ENCODE results near the gene OR5C1. TPM values are rescaled to one million over a fixed set of nuclear protein-coding genes. Genes with fewer than 3 reads are reported as not detected.

OR5C1 gene
- polyA plus RNA-seq, 1 donor (not counting 4 experiments of a cell fraction or from before 2014, with no cell fraction given), result not detected

GRCh38 chr9:122779181-122779580 is 9.6 kb upstream of the OR5C1 start:
- no peaks in the 10 kb centered on the region for H3K27me3 ChIP-seq (ENCODE audit: control insufficient read depth, extremely low read depth, insufficient read depth, low read length)

GRCh38 chr9:122780026-122780425 is 8.7 kb upstream of the OR5C1 start:
- Histone ChIP-seq H3K9me1 (ENCODE audit: control insufficient read depth, extremely low read depth, insufficient read depth, low read length) (no peaks in the 10 kb centered on the region), H3K9me3 (ENCODE audit: control insufficient read depth, low read depth, low read length) (no peaks in the 10 kb centered on the region), H3K4me2 (ENCODE audit: control insufficient read depth, extremely low read depth, insufficient read depth, low read depth, low read length) (no peak overlapping the region), H3K4me1 (ENCODE audit: control insufficient read depth, extremely low read depth, insufficient read depth, low read length) (no peaks in the 10 kb centered on the region), H2AFZ (ENCODE audit: control insufficient read depth, low read length) (no peak overlapping the region), H3K27ac (ENCODE audit: control insufficient read depth, insufficient read depth, low read length) (no peak overlapping the region), H3K36me3 (ENCODE audit: control insufficient read depth in 2 of 2, extremely low read depth in 1 of 2, insufficient read depth in 2 of 2, low read length in 2 of 2) (no peaks in the 10 kb centered on the region), H3K27me3 (ENCODE audit: control insufficient read depth, extremely low read depth, insufficient read depth, low read length) (no peaks in the 10 kb centered on the region), H3K9ac (ENCODE audit: control insufficient read depth, extremely low read depth, insufficient read depth, low read length) (no peak overlapping the region), H3K4me3 (ENCODE audit: control insufficient read depth in 2 of 3, extremely low read depth in 1 of 3, insufficient read depth in 2 of 3, low read depth in 1 of 3, low read length in 3 of 3) (no peak overlapping the region), H3K79me2 (ENCODE audit: control insufficient read depth, insufficient read depth, low read length) (no peaks in the 10 kb centered on the region), H4K20me1 (ENCODE audit: control insufficient read depth, extremely low read depth, insufficient read depth, low read length) (no peaks in the 10 kb centered on the region)
- TF ChIP-seq EZH2 (IDR thresholded peaks at IDR 0.05; ENCODE audit: low read length) (no peak), CTCF (optimal IDR thresholded peaks at IDR 0.05 in 1 of 3, IDR thresholded peaks at IDR 0.05 in 1 of 3, conservative IDR thresholded peaks at IDR 0.05 in 1 of 3; ENCODE audit: extremely low read depth in 1 of 3, insufficient read depth in 2 of 3, low read length in 3 of 3) (no peak)
- DNase-seq (ENCODE audit: low read depth, low spot score) (no peak), FAIRE-seq (no peak)
- dilution Hi-C loops (cut with MboI; ENCODE audit: extremely low pct_ligation_motif_present, low sequenced_read_pairs), result no loop called here

More at GRCh38 chr9:122779181-122779580, 9.6 kb upstream of the OR5C1 start:
- no peaks in the 10 kb centered on the region for H3K9me1 ChIP-seq (ENCODE audit: control insufficient read depth, extremely low read depth, insufficient read depth, low read length)
- no peaks in the 10 kb centered on the region for H3K79me2 ChIP-seq (ENCODE audit: control insufficient read depth, insufficient read depth, low read length)
- no peak overlapping the region for H3K27ac ChIP-seq (ENCODE audit: control insufficient read depth, insufficient read depth, low read length)
- no peak overlapping the region for H3K4me3 ChIP-seq (ENCODE audit: control insufficient read depth in 2 of 3, extremely low read depth in 1 of 3, insufficient read depth in 2 of 3, low read depth in 1 of 3, low read length in 3 of 3)
- dilution Hi-C loops (cut with MboI; ENCODE audit: extremely low pct_ligation_motif_present, low sequenced_read_pairs), result no loop called here
- no peaks in the 10 kb centered on the region for H3K4me1 ChIP-seq (ENCODE audit: control insufficient read depth, extremely low read depth, insufficient read depth, low read length)
- TF ChIP-seq CTCF (optimal IDR thresholded peaks at IDR 0.05 in 1 of 3, IDR thresholded peaks at IDR 0.05 in 1 of 3, conservative IDR thresholded peaks at IDR 0.05 in 1 of 3; ENCODE audit: extremely low read depth in 1 of 3, insufficient read depth in 2 of 3, low read length in 3 of 3) (no peak), EZH2 (IDR thresholded peaks at IDR 0.05; ENCODE audit: low read length) (no peak)
- H3K9me3 ChIP-seq (ENCODE audit: control insufficient read depth, low read depth, low read length), result no peaks in the 10 kb centered on the region
- no peaks in the 10 kb centered on the region for H4K20me1 ChIP-seq (ENCODE audit: control insufficient read depth, extremely low read depth, insufficient read depth, low read length)
- DNase-seq (ENCODE audit: low read depth, low spot score) (no peak), FAIRE-seq (no peak)
- H3K4me2 ChIP-seq (ENCODE audit: control insufficient read depth, extremely low read depth, insufficient read depth, low read depth, low read length), result no peak overlapping the region
- no peaks in the 10 kb centered on the region for H3K36me3 ChIP-seq (ENCODE audit: control insufficient read depth in 2 of 2, extremely low read depth in 1 of 2, insufficient read depth in 2 of 2, low read length in 2 of 2)
- no peak overlapping the region for H2AFZ ChIP-seq (ENCODE audit: control insufficient read depth, low read length)
- H3K9ac ChIP-seq (ENCODE audit: control insufficient read depth, extremely low read depth, insufficient read depth, low read length), result no peak overlapping the region

Data from keratinocyte (primary cell).